B cell (primary cell): ENCODE data around the gene RCSD1. TPM values are rescaled to one million over a fixed set of nuclear protein-coding genes. Genes with fewer than 3 reads are reported as not detected.
A peak's percentile ranks its signal among the peaks of the same experiment; 100 is the strongest.

Experiments
- ATAC-seq: fragments of 200-7000 bp; cut with Tn5 transposase; one replicate; pipeline ENCODE4 v1.10.0; 2021; ENCODE audit warnings: low read depth, mild to moderate bottlenecking, moderate number of reproducible peaks, moderate library complexity
- CTCF ChIA-PET: fragments of 350-600 bp; sonication (Branson Sonifier 250); formaldehyde crosslinking; loops from one replicate; lab custom pipeline; 2021; ENCODE audit warnings: antibody characterized with exemption, inconsistent platforms; lab: Charles Lee
- POLR2A ChIA-PET: fragments of 350-600 bp; sonication (Branson Sonifier 250); formaldehyde crosslinking; loops from one replicate; lab custom pipeline; 2021; ENCODE audit warnings: antibody characterized with exemption; lab: Charles Lee
- DNase-seq: peaks from one replicate; pipeline ENCODE4 v3.0.0; 2013
- H2AFZ ChIP-seq: 2 replicates; pipeline ENCODE4 v1.6.1; 2012; ENCODE audit warnings: mild to moderate bottlenecking, low read depth, low read length; ENCODE audit not compliant: insufficient read depth, poor library complexity, severe bottlenecking
- H3K27ac ChIP-seq, 2 donors: 1 replicate in 1 of 2; 2 replicates in 1 of 2; pipeline ENCODE4 v1.5.1; 2012 to 2013; ENCODE audit warnings: low read length in 2 of 2, mild to moderate bottlenecking in 2 of 2, moderate library complexity in 1 of 2
- H3K27me3 ChIP-seq, 4 experiments: fragments of 200-600 bp in 1 of 4; sonication (generic) in 1 of 4; replicated peaks in 1 of 4; 1 replicate in 2 of 4; 2 replicates in 2 of 4; pipeline versions ENCODE4 v1.6.1 to v1.7.0; 2013 to 2016; ENCODE audit warnings: low read length in 3 of 4, mild to moderate bottlenecking in 2 of 4, mixed read lengths in 1 of 4, moderate library complexity in 1 of 4; ENCODE audit not compliant: insufficient read depth in 4 of 4, control insufficient read depth in 3 of 4; ENCODE audit errors: control extremely low read depth in 1 of 4
- H3K36me3 ChIP-seq, 2 experiments: replicated peaks in 1 of 2; 1 replicate in 1 of 2; 2 replicates in 1 of 2; pipeline versions ENCODE4 v1.6.1 to v1.7.1; 2013; ENCODE audit warnings: low read length in 1 of 2; ENCODE audit not compliant: insufficient read depth in 2 of 2, control insufficient read depth in 1 of 2; ENCODE audit errors: control extremely low read depth in 1 of 2, extremely low read depth in 1 of 2
- H3K4me1 ChIP-seq, 2 donors: fragments of 200-600 bp in 1 of 2; sonication (generic) in 1 of 2; 1 replicate in 1 of 2; 2 replicates in 1 of 2; pipeline versions ENCODE4 v1.5.1 to v1.6.1; 2013 to 2017; ENCODE audit warnings: low read length in 2 of 2; ENCODE audit not compliant: control insufficient read depth in 2 of 2, insufficient read depth in 2 of 2
- H3K4me2 ChIP-seq: replicated peaks from 2 replicates; pipeline ENCODE3; 2012; ENCODE audit warnings: mild to moderate bottlenecking, low read depth, low read length; ENCODE audit not compliant: poor library complexity, severe bottlenecking
- H3K4me3 ChIP-seq, 5 experiments: fragments of 200-600 bp in 1 of 5; sonication (generic) in 1 of 5; 1 replicate in 3 of 5; 2 replicates in 2 of 5; pipeline versions ENCODE4 v1.5.1 to v1.7.0; 2011 to 2016; ENCODE audit warnings: low read length in 4 of 5, mild to moderate bottlenecking in 4 of 5, low read depth in 2 of 5, control low read depth in 1 of 5, moderate library complexity in 1 of 5; ENCODE audit not compliant: insufficient read depth in 1 of 5; ENCODE audit errors: control extremely low read depth in 1 of 5, extremely low read depth in 1 of 5
- H3K79me2 ChIP-seq: fragments of 200-600 bp; sonication (generic); one replicate; pipeline ENCODE4 v1.6.0; 2016; ENCODE audit warnings: low read length; ENCODE audit not compliant: control insufficient read depth, insufficient read depth
- H3K9ac ChIP-seq: fragments of 200-600 bp; sonication (generic); 2 replicates; pipeline ENCODE4 v1.6.1; 2017; ENCODE audit warnings: mild to moderate bottlenecking, low read length, moderate library complexity
- H3K9me3 ChIP-seq, 3 donors: one replicate each; pipeline versions ENCODE4 v1.6.1 to v1.7.1; 2013; ENCODE audit warnings: low read length in 2 of 3; ENCODE audit not compliant: control insufficient read depth in 2 of 3, insufficient read depth in 1 of 3; ENCODE audit errors: control extremely low read depth in 1 of 3
- H4K20me1 ChIP-seq: 2 replicates; pipeline ENCODE4 v1.6.0; 2012; ENCODE audit warnings: mild to moderate bottlenecking, low read length; ENCODE audit not compliant: insufficient read depth, control insufficient read depth, poor library complexity, severe bottlenecking
- H3K27ac Mint-ChIP-seq: one replicate; pipeline ENCODE4 v1.8.0; 2021; ENCODE audit warnings: mixed read lengths
- H3K27me3 Mint-ChIP-seq: one replicate; pipeline ENCODE4 v1.8.0; 2021; ENCODE audit warnings: mixed read lengths
- H3K4me1 Mint-ChIP-seq: one replicate; pipeline ENCODE4 v1.8.0; 2021; ENCODE audit warnings: mixed read lengths
- H3K4me3 Mint-ChIP-seq: one replicate; pipeline ENCODE4 v1.8.0; 2021; ENCODE audit warnings: mixed read lengths
- H3K9me3 Mint-ChIP-seq: one replicate; pipeline ENCODE4 v1.8.0; 2022; ENCODE audit warnings: mixed read lengths; ENCODE audit not compliant: insufficient read depth
- EZH2 ChIP-seq: IDR thresholded peaks from 2 replicates; pipeline ENCODE4 v1.6.1; 2012; ENCODE audit warnings: borderline replicate concordance, low read depth, mild to moderate bottlenecking, moderate library complexity, low read length; ENCODE audit not compliant: insufficient read depth, poor library complexity, severe bottlenecking
- WGBS: methylation state at CpG from one replicate; pipeline ENCODE4 v1.1.5; 2013; ENCODE audit warnings: missing lambda C conversion rate; ENCODE audit not compliant: insufficient coverage; 5-methylcytosine and 5-hydroxymethylcytosine counted together
- intact Hi-C: fragments of 100-400 bp; cut with micrococcal nuclease; formaldehyde crosslinking; loops from one replicate; pipeline ENCODE4 v1.10.0; 2022
- polyA plus RNA-seq: library from polyadenylated mRNA; depleted of rRNA; stranded (reverse); fragments of >200 nt; gene quantifications from 2 replicates; pipeline ENCODE4 v1.2.3, GENCODE V29; 2012
- total RNA-seq, 2 donors: library from RNA; stranded (reverse); fragments of 120-200 nt in 1 of 2; gene quantifications; 1 replicate in 1 of 2; 2 replicates in 1 of 2; pipeline versions ENCODE4 v1.2.3 to v1.2.4, GENCODE V29; 2013 to 2022
- TF ChIP-seq, protein P1 (sequence below): fragments of 200-600 bp; IDR thresholded peaks from one replicate; pipeline ENCODE4 v1.8.0; 2022; ENCODE audit warnings: antibody characterized with exemption, mild to moderate bottlenecking

RCSD1 gene
- total and polyA plus RNA-seq, 2 donors (not counting 1 experiment from before 2014, with no cell fraction given), result 129 to 525 TPM

DNA sequence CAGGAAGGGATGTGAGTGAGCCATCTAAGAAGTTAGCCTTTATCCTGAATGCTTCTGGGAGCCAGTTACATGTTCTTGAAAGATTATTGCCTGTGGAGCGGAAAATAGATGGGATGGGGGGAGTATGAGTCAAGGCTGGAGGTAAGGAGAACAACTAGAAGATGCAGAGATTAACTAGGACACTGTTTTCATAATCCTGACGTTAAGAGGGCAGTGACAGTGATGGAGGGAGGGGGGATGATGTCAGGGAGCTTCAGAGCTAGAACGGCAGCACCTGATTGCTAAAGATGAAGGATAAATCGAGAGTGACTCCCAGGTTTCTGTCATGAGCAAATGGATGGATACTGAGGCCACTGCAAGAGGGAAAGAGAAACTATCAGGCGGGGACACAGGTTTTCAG is 10.0 kb upstream of the RCSD1 start:
- H3K36me3 ChIP-seq, result no peaks in the 10 kb centered on the region
- peak overlapping the region; percentile 92 for H3K27ac Mint-ChIP-seq
- H3K9me3 ChIP-seq, result peaks cover 0 to 5% (median 1%) of the 10 kb centered on the region in 3 donors
- no peaks in the 10 kb centered on the region for H3K9me3 Mint-ChIP-seq
- TF ChIP-seq, protein P1, sequence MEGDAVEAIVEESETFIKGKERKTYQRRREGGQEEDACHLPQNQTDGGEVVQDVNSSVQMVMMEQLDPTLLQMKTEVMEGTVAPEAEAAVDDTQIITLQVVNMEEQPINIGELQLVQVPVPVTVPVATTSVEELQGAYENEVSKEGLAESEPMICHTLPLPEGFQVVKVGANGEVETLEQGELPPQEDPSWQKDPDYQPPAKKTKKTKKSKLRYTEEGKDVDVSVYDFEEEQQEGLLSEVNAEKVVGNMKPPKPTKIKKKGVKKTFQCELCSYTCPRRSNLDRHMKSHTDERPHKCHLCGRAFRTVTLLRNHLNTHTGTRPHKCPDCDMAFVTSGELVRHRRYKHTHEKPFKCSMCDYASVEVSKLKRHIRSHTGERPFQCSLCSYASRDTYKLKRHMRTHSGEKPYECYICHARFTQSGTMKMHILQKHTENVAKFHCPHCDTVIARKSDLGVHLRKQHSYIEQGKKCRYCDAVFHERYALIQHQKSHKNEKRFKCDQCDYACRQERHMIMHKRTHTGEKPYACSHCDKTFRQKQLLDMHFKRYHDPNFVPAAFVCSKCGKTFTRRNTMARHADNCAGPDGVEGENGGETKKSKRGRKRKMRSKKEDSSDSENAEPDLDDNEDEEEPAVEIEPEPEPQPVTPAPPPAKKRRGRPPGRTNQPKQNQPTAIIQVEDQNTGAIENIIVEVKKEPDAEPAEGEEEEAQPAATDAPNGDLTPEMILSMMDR, result no peak
- TF ChIP-seq EZH2, result no peak
- H3K27me3 Mint-ChIP-seq, result no peaks in the 10 kb centered on the region
- H3K4me2 ChIP-seq, result peak overlapping the region; percentile 46
- ChIA-PET CTCF (interaction anchor here (1.0 to 7.3 kb wide), 3 partner anchors 17 to 96 kb away, joined by 4 to 133 read pairs (median 5); no protein-coding TSS in a partner anchor), POLR2A (interaction anchor here (7.6 kb wide), 1 partner anchor 12 kb away, joined by 289 read pairs; the partner anchor contains the start of gene RCSD1)
- peaks cover 13% of the 10 kb centered on the region for H3K79me2 ChIP-seq
- H2AFZ ChIP-seq, result peak overlapping the region; percentile 36
- peaks cover 84 to 90% of the 10 kb centered on the region in 2 donors for H3K4me1 ChIP-seq
- peak overlapping the region; percentile 68 to 89 for H3K27ac ChIP-seq
- intact Hi-C loops, result no loop called here
- DNase-seq, result peak; percentile 26
- H3K4me3 ChIP-seq, result no peak overlapping the region
- H3K4me3 Mint-ChIP-seq, result peak overlapping the region; percentile 60
- H3K4me1 Mint-ChIP-seq, result peaks cover 82% of the 10 kb centered on the region
- peak overlapping the region; percentile 2 for H3K9ac ChIP-seq
- ATAC-seq, result no peak
- no peaks in the 10 kb centered on the region for H3K27me3 ChIP-seq
- WGBS, result 56% methylated on average over 5 of the region's 5 CpGs
- no peaks in the 10 kb centered on the region for H4K20me1 ChIP-seq

DNA sequence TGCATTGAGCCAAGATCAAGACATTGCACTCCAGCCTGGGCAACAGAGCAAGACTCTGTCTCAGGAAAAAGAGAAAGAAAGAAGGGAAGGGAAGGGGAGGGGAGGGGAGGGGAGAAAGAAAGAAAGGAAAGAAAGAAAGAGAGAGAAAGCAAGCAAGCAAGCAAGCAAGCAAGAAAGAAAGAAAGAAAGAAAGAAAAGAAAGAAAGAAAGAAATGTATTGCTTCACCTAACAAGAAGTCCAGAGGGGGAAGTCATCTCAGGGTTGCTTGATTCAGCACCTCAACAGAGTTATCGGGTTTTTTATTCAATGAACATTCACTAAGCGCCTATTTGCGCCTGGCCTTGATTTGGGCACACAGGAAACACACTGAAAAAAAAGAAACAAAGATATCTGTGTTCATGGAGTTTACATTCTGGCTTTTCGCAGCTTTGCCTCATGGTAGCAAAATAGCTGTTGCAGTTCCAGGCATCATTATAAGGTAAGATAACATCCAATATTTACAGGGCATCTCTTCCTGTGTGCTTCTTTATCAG is 8.2 kb upstream of the RCSD1 start:
- Mint-ChIP-seq H3K4me1 (peaks cover 87% of the 10 kb centered on the region), H3K4me3 (peak overlapping the region; percentile 49), H3K27me3 (no peaks in the 10 kb centered on the region), H3K27ac (peak overlapping the region; percentile 64), H3K9me3 (no peaks in the 10 kb centered on the region)
- ChIA-PET POLR2A (no interaction called here), CTCF (interaction anchor here (1.1 to 1.3 kb wide), 2 partner anchors 8 to 21 kb away, joined by 3 to 5 read pairs; partner anchors contain the start of gene RCSD1)
- H3K4me3 ChIP-seq, result no peak overlapping the region
- H3K4me2 ChIP-seq, result peak overlapping the region; percentile 18
- WGBS, result no CpG with 5 or more reads among the region's 4 CpGs
- DNase-seq (peak; percentile 28), ATAC-seq (no peak)
- no peaks in the 10 kb centered on the region for H3K36me3 ChIP-seq
- intact Hi-C loops, result no loop called here
- no peaks in the 10 kb centered on the region for H3K9me3 ChIP-seq
- H3K27me3 ChIP-seq, result no peaks in the 10 kb centered on the region
- H3K4me1 ChIP-seq, result peaks cover 85 to 89% of the 10 kb centered on the region in 2 donors
- peak overlapping the region; percentile 68 to 89 for H3K27ac ChIP-seq
- TF ChIP-seq, protein P1, result no peak
- TF ChIP-seq EZH2, result no peak
- H2AFZ ChIP-seq, result no peak overlapping the region
- no peaks in the 10 kb centered on the region for H4K20me1 ChIP-seq
- H3K79me2 ChIP-seq, result peaks cover 19% of the 10 kb centered on the region
- peak overlapping the region; percentile 13 for H3K9ac ChIP-seq
